Measurements from ENCODE around the gene MAPKAP1. TPM values are rescaled to one million over a fixed set of nuclear protein-coding genes. Genes with fewer than 3 reads are reported as not detected.
"Not testable (repeated sequence)": the region's sequence is repeated elsewhere in the genome, so short reads cannot be mapped to it uniquely, and the experiment has no call there.

Gene MAPKAP1
- polyA plus RNA-seq, 1 donor from 2014 or later, result 57.5 TPM

- no peak overlapping the region for H3K9ac ChIP-seq (ENCODE audit: low read length)
- H3K79me2 ChIP-seq (replicated peaks; ENCODE audit: insufficient read depth, low read length), result no peaks in the 10 kb centered on the region
- H3K27me3 ChIP-seq (ENCODE audit: insufficient read depth, low read depth, low read length), result no peaks in the 10 kb centered on the region
- H3K4me3 ChIP-seq (ENCODE audit: low read length), result no peak overlapping the region
- H3K27ac ChIP-seq (ENCODE audit: low read length), result no peak overlapping the region
- no peaks in the 10 kb centered on the region for H3F3A ChIP-seq (ENCODE audit: insufficient read depth, low read length, poor library complexity, severe bottlenecking)
- H3K36me3 ChIP-seq (ENCODE audit: insufficient read depth, low read length), result no peaks in the 10 kb centered on the region
- no peaks in the 10 kb centered on the region for H3K9me3 ChIP-seq (ENCODE audit: low read length)
- H4K20me1 ChIP-seq (ENCODE audit: insufficient read depth), result no peaks in the 10 kb centered on the region
- H2AFZ ChIP-seq (ENCODE audit: low read depth, low read length), result no peak overlapping the region
- no peaks in the 10 kb centered on the region for H3K9me2 ChIP-seq (ENCODE audit: insufficient read depth, low read length)
- no peak overlapping the region for H3K4me2 ChIP-seq (ENCODE audit: low read length)
- TF ChIP-seq EZH2 (IDR thresholded peaks at IDR 0.05; ENCODE audit: borderline replicate concordance, insufficient read depth, low read length, poor library complexity, severe bottlenecking), result no peak
- no peak for TF ChIP-seq RAD21 (conservative IDR thresholded peaks at IDR 0.05)
- no peak for TF ChIP-seq TAF1 (IDR thresholded peaks at IDR 0.05; ENCODE audit: low read depth)
- TF ChIP-seq, protein P1, sequence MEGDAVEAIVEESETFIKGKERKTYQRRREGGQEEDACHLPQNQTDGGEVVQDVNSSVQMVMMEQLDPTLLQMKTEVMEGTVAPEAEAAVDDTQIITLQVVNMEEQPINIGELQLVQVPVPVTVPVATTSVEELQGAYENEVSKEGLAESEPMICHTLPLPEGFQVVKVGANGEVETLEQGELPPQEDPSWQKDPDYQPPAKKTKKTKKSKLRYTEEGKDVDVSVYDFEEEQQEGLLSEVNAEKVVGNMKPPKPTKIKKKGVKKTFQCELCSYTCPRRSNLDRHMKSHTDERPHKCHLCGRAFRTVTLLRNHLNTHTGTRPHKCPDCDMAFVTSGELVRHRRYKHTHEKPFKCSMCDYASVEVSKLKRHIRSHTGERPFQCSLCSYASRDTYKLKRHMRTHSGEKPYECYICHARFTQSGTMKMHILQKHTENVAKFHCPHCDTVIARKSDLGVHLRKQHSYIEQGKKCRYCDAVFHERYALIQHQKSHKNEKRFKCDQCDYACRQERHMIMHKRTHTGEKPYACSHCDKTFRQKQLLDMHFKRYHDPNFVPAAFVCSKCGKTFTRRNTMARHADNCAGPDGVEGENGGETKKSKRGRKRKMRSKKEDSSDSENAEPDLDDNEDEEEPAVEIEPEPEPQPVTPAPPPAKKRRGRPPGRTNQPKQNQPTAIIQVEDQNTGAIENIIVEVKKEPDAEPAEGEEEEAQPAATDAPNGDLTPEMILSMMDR (IDR thresholded peaks at IDR 0.05; ENCODE audit: poor library complexity, severe bottlenecking), result no peak
- no peak for TF ChIP-seq EP300 (conservative IDR thresholded peaks at IDR 0.05; ENCODE audit: poor library complexity, severe bottlenecking)
- TF ChIP-seq POLR2AphosphoS5 (IDR thresholded peaks at IDR 0.05), result no peak
- TF ChIP-seq, protein P2, sequence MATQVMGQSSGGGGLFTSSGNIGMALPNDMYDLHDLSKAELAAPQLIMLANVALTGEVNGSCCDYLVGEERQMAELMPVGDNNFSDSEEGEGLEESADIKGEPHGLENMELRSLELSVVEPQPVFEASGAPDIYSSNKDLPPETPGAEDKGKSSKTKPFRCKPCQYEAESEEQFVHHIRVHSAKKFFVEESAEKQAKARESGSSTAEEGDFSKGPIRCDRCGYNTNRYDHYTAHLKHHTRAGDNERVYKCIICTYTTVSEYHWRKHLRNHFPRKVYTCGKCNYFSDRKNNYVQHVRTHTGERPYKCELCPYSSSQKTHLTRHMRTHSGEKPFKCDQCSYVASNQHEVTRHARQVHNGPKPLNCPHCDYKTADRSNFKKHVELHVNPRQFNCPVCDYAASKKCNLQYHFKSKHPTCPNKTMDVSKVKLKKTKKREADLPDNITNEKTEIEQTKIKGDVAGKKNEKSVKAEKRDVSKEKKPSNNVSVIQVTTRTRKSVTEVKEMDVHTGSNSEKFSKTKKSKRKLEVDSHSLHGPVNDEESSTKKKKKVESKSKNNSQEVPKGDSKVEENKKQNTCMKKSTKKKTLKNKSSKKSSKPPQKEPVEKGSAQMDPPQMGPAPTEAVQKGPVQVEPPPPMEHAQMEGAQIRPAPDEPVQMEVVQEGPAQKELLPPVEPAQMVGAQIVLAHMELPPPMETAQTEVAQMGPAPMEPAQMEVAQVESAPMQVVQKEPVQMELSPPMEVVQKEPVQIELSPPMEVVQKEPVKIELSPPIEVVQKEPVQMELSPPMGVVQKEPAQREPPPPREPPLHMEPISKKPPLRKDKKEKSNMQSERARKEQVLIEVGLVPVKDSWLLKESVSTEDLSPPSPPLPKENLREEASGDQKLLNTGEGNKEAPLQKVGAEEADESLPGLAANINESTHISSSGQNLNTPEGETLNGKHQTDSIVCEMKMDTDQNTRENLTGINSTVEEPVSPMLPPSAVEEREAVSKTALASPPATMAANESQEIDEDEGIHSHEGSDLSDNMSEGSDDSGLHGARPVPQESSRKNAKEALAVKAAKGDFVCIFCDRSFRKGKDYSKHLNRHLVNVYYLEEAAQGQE (IDR thresholded peaks at IDR 0.05; ENCODE audit: borderline replicate concordance), result no peak
- TF ChIP-seq SMC3 (conservative IDR thresholded peaks at IDR 0.05; ENCODE audit: poor library complexity), result no peak
- TF ChIP-seq MXI1 (conservative IDR thresholded peaks at IDR 0.05; ENCODE audit: poor library complexity, severe bottlenecking), result no peak
These were observed 306.0 kb downstream of the MAPKAP1 start for GRCh38 chr9:125400725-125401716.

GRCh38 chr9:125400232-125400631, 306.8 kb downstream of the MAPKAP1 start:
- H3K4me2 ChIP-seq (ENCODE audit: low read length); H3F3A ChIP-seq (ENCODE audit: insufficient read depth, low read length, poor library complexity, severe bottlenecking); H3K9me2 ChIP-seq (ENCODE audit: insufficient read depth, low read length); H3K79me2 ChIP-seq (replicated peaks; ENCODE audit: insufficient read depth, low read length); H3K27me3 ChIP-seq (ENCODE audit: insufficient read depth, low read depth, low read length); H2AFZ ChIP-seq (ENCODE audit: low read depth, low read length); H3K9ac ChIP-seq (ENCODE audit: low read length); H3K36me3 ChIP-seq (ENCODE audit: insufficient read depth, low read length); H3K9me3 ChIP-seq (ENCODE audit: low read length); H3K27ac ChIP-seq (ENCODE audit: low read length); H4K20me1 ChIP-seq (ENCODE audit: insufficient read depth); H3K4me3 ChIP-seq (ENCODE audit: low read length): not testable (repeated sequence)
